WTC11 (cell line): ENCODE results near the gene GMIP. TPM values are rescaled to one million over a fixed set of nuclear protein-coding genes. Genes with fewer than 3 reads are reported as not detected.

Source experiments
- ATAC-seq: fragments of 200-7000 bp; cut with Tn5 transposase; 2 replicates; pipeline ENCODE4 v1.10.0; 2021; ENCODE audit warnings: mild to moderate bottlenecking, moderate library complexity
- CTCF ChIA-PET: fragments of 300-600 bp; sonication (Branson Sonifier 250); formaldehyde crosslinking; loops from one replicate; lab custom pipeline; 2021; ENCODE audit warnings: antibody characterized with exemption; lab: Charles Lee
- POLR2A ChIA-PET: fragments of 350-600 bp; sonication (Branson Sonifier 250); formaldehyde crosslinking; loops from one replicate; lab custom pipeline; 2021; ENCODE audit warnings: antibody characterized with exemption; lab: Charles Lee
- DNase-seq: peaks from one replicate; pipeline ENCODE4 v3.0.0; 2021; ENCODE audit warnings: low spot score
- H3K27ac Mint-ChIP-seq: 2 replicates; pipeline ENCODE4 v1.8.0; 2021; ENCODE audit warnings: mixed read lengths
- H3K27me3 Mint-ChIP-seq: 2 replicates; pipeline ENCODE4 v1.8.0; 2021; ENCODE audit warnings: low read depth, mild to moderate bottlenecking, moderate library complexity, mixed read lengths
- H3K36me3 Mint-ChIP-seq: 2 replicates; pipeline ENCODE4 v1.8.0; 2021; ENCODE audit warnings: mixed read lengths
- H3K4me1 Mint-ChIP-seq: 2 replicates; pipeline ENCODE4 v1.8.0; 2022; ENCODE audit warnings: mixed read lengths
- H3K4me3 Mint-ChIP-seq: 2 replicates; pipeline ENCODE4 v1.8.0; 2021; ENCODE audit warnings: mild to moderate bottlenecking, moderate library complexity, mixed read lengths
- H3K9me3 Mint-ChIP-seq: 2 replicates; pipeline ENCODE4 v1.8.0; 2021; ENCODE audit warnings: mixed read lengths
- CBFB ChIP-seq: sonication (generic); formaldehyde crosslinking; IDR thresholded peaks from 2 replicates; pipeline ENCODE4 v1.8.1; 2022; ENCODE audit warnings: mild to moderate bottlenecking, low read depth, missing genetic modification reagents
- CDX4 ChIP-seq: fragments of 250-450 bp; sonication (Bioruptor Pico); IDR thresholded peaks from 2 replicates; pipeline ENCODE4 v1.9.0; 2021; ENCODE audit warnings: moderate library complexity, mild to moderate bottlenecking, inconsistent platforms, borderline replicate concordance
- EMX1 ChIP-seq: fragments of 250-450 bp; sonication (Bioruptor Pico); IDR thresholded peaks from 2 replicates; pipeline ENCODE4 v1.8.0; 2021; ENCODE audit warnings: mild to moderate bottlenecking
- ETV6 ChIP-seq: sonication (generic); formaldehyde crosslinking; IDR thresholded peaks from 2 replicates; pipeline ENCODE4 v1.8.1; 2022; ENCODE audit warnings: mild to moderate bottlenecking, missing genetic modification reagents
- FOXJ3 ChIP-seq: sonication (generic); formaldehyde crosslinking; IDR thresholded peaks from 2 replicates; pipeline ENCODE4 v1.9.0; 2021; ENCODE audit warnings: missing genetic modification reagents, mild to moderate bottlenecking, borderline replicate concordance
- GABPB1 ChIP-seq: sonication (generic); formaldehyde crosslinking; IDR thresholded peaks from 2 replicates; pipeline ENCODE4 v1.8.1; 2023; ENCODE audit warnings: mild to moderate bottlenecking, missing genetic modification reagents
- GTF2I ChIP-seq: fragments of 250-450 bp; sonication (Bioruptor Pico); conservative IDR thresholded peaks from 2 replicates; pipeline ENCODE4 v1.4.0; 2021; ENCODE audit warnings: mild to moderate bottlenecking
- IRF1 ChIP-seq: sonication (generic); formaldehyde crosslinking; IDR thresholded peaks from 2 replicates; pipeline ENCODE4 v1.8.0; 2023; ENCODE audit warnings: missing genetic modification reagents
- IRF2 ChIP-seq: sonication (generic); formaldehyde crosslinking; IDR thresholded peaks from 2 replicates; pipeline ENCODE4 v1.8.0; 2022; ENCODE audit warnings: low read depth, missing genetic modification reagents, borderline replicate concordance
- JAZF1 ChIP-seq: fragments of 250-450 bp; sonication (Bioruptor Pico); IDR thresholded peaks from 2 replicates; pipeline ENCODE4 v1.9.0; 2021; ENCODE audit warnings: moderate library complexity, mild to moderate bottlenecking, inconsistent platforms
- NFATC4 ChIP-seq: fragments of 250-450 bp; sonication (Bioruptor Pico); IDR thresholded peaks from 2 replicates; pipeline ENCODE4 v1.9.0; 2021; ENCODE audit warnings: mild to moderate bottlenecking
- NFE2L1 ChIP-seq: sonication (generic); formaldehyde crosslinking; IDR thresholded peaks from 2 replicates; pipeline ENCODE4 v1.8.1; 2023; ENCODE audit warnings: missing genetic modification reagents
- NR1H2 ChIP-seq: sonication (generic); formaldehyde crosslinking; IDR thresholded peaks from 2 replicates; pipeline ENCODE4 v1.9.0; 2021; ENCODE audit warnings: mild to moderate bottlenecking, moderate library complexity, missing genetic modification reagents
- NR3C1 ChIP-seq: sonication (generic); formaldehyde crosslinking; conservative IDR thresholded peaks from 2 replicates; pipeline ENCODE4 v1.8.1; 2023; ENCODE audit warnings: low read depth, mild to moderate bottlenecking, missing genetic modification reagents
- RORB ChIP-seq: fragments of 250-450 bp; sonication (Bioruptor Pico); IDR thresholded peaks from 2 replicates; pipeline ENCODE4 v1.9.0; 2021; ENCODE audit warnings: mild to moderate bottlenecking
- SP1 ChIP-seq: sonication (generic); formaldehyde crosslinking; conservative IDR thresholded peaks from 2 replicates; pipeline ENCODE4 v1.8.1; 2022; ENCODE audit warnings: missing genetic modification reagents
- STAT6 ChIP-seq: sonication (generic); formaldehyde crosslinking; conservative IDR thresholded peaks from 2 replicates; pipeline ENCODE4 v1.8.1; 2023; ENCODE audit warnings: mild to moderate bottlenecking, low read depth, missing genetic modification reagents, moderate library complexity
- TEAD1 ChIP-seq: sonication (generic); formaldehyde crosslinking; IDR thresholded peaks from 2 replicates; pipeline ENCODE4 v1.8.0; 2022; ENCODE audit warnings: mild to moderate bottlenecking, missing genetic modification reagents
- ZNF263 ChIP-seq: sonication (generic); formaldehyde crosslinking; IDR thresholded peaks from 2 replicates; pipeline ENCODE4 v1.8.1; 2022; ENCODE audit warnings: low read depth, mild to moderate bottlenecking, moderate library complexity, missing genetic modification reagents
- ZNF396 ChIP-seq: fragments of 250-450 bp; sonication (Bioruptor Pico); IDR thresholded peaks from 2 replicates; pipeline ENCODE4 v1.8.0; 2021; ENCODE audit warnings: mild to moderate bottlenecking, moderate library complexity, borderline replicate concordance
- ZNF425 ChIP-seq: fragments of 250-450 bp; sonication (Bioruptor Pico); conservative IDR thresholded peaks from 2 replicates; pipeline ENCODE4 v1.9.0; 2021; ENCODE audit warnings: mild to moderate bottlenecking
- total RNA-seq: library from RNA; stranded (reverse); gene quantifications from 3 replicates; pipeline ENCODE4 v1.2.3, GENCODE V29; 2021

Gene GMIP
- total RNA-seq, 1 experiment from 2014 or later: 23.0 TPM

- DNase-seq (no peak), ATAC-seq (no peak)
- POLR2A ChIA-PET: no interaction called here
- H3K27me3 Mint-ChIP-seq: no peaks in the 10 kb centered on the region; the same call in 1 of the 2 replicates
- H3K9me3 Mint-ChIP-seq: no peaks in the 10 kb centered on the region
- CTCF ChIA-PET: interaction anchor here (0.9 to 3.0 kb wide), 3 partner anchors 25 to 63 kb away, joined by 3 to 11 read pairs (median 3); partner anchors contain the start of gene GMIP
- peaks cover 5% of the 10 kb centered on the region for H3K4me1 Mint-ChIP-seq
- no peak overlapping the region for H3K27ac Mint-ChIP-seq
- no peak overlapping the region for H3K4me3 Mint-ChIP-seq
- no peaks in the 10 kb centered on the region for H3K36me3 Mint-ChIP-seq
- TF ChIP-seq GABPB1: no peak
- TF ChIP-seq NR1H2: no peak
- TF ChIP-seq RORB (CRISPR knock-in tag): no peak
- TF ChIP-seq EMX1 (CRISPR knock-in tag): no peak
- TF ChIP-seq JAZF1 (CRISPR knock-in tag): no peak
- TF ChIP-seq ZNF396: no peak
- no peak for TF ChIP-seq GTF2I (CRISPR knock-in tag)
- TF ChIP-seq ETV6 (CRISPR knock-in tag): no peak
- no peak for TF ChIP-seq CBFB (CRISPR knock-in tag)
- no peak for TF ChIP-seq NFE2L1
These were observed 63.0 kb downstream of the GMIP start for GRCh38 chr19:19580418-19580817.

GRCh38 chr19:19579533-19580361 lies 63.7 kb downstream of the GMIP start:
- no peaks in the 10 kb centered on the region for H3K36me3 Mint-ChIP-seq
- no peak overlapping the region for H3K27ac Mint-ChIP-seq
- CTCF ChIA-PET: interaction anchor here (0.9 to 3.0 kb wide), 4 partner anchors 26 to 64 kb away, joined by 3 to 11 read pairs (median 4); partner anchors contain the start of gene GMIP
- ATAC-seq (no peak), DNase-seq (no peak)
- POLR2A ChIA-PET: interaction anchor here (0.6 kb wide), 1 partner anchor 94 kb away, joined by 6 read pairs; no protein-coding TSS in a partner anchor
- H3K4me1 Mint-ChIP-seq: peaks cover 7% of the 10 kb centered on the region
- H3K4me3 Mint-ChIP-seq: no peak overlapping the region
- TF ChIP-seq STAT6 (CRISPR knock-in tag): no peak
- TF ChIP-seq IRF2 (CRISPR knock-in tag): no peak
- TF ChIP-seq CDX4 (CRISPR knock-in tag): no peak
- no peak for TF ChIP-seq NR3C1 (CRISPR knock-in tag)
- no peak for TF ChIP-seq ETV6 (CRISPR knock-in tag)
- TF ChIP-seq IRF1: no peak
- no peak for TF ChIP-seq ZNF425 (CRISPR knock-in tag)
- TF ChIP-seq SP1: no peak
- TF ChIP-seq JAZF1 (CRISPR knock-in tag): no peak
- TF ChIP-seq NFATC4 (CRISPR knock-in tag): no peak
- TF ChIP-seq TEAD1 (CRISPR knock-in tag): no peak
- no peak for TF ChIP-seq FOXJ3 (CRISPR knock-in tag)
- TF ChIP-seq ZNF263 (CRISPR knock-in tag): no peak
- H3K9me3 Mint-ChIP-seq: no peaks in the 10 kb centered on the region
- H3K27me3 Mint-ChIP-seq: no peaks in the 10 kb centered on the region; the same call in 1 of the 2 replicates

Other genes with a start within 250 kb of the GMIP start
- gene GATAD2A, start 238.0 kb downstream of the GMIP start, total RNA-seq: 186 to 209 TPM (median 189 TPM) in 3 replicates
- 4.7 to 7.8 TPM (median 7.7 TPM) in 3 replicates for gene TSSK6, start 128.1 kb downstream of the GMIP start, total RNA-seq
- 519 to 568 TPM (median 552 TPM) in 3 replicates for gene NDUFA13, start 127.4 kb downstream of the GMIP start, total RNA-seq
- gene YJEFN3, start 114.7 kb downstream of the GMIP start, total RNA-seq: 10.2 to 11.9 TPM (median 11.1 TPM) in 3 replicates
- gene CILP2, start 105.4 kb downstream of the GMIP start, total RNA-seq: 7.9 to 10.6 TPM (median 10.1 TPM) in 3 replicates
- 3.2 to 4.5 TPM (median 3.5 TPM) in 3 replicates for gene PBX4, start 25.0 kb downstream of the GMIP start, total RNA-seq
- gene LPAR2, start 15.4 kb downstream of the GMIP start, total RNA-seq: 42.9 to 45.1 TPM (median 44.5 TPM) in 3 replicates
- gene ATP13A1, start 20.0 kb upstream of the GMIP start, total RNA-seq: 63.4 to 82.6 TPM (median 64.3 TPM) in 3 replicates
- gene ZNF101, start 25.2 kb upstream of the GMIP start, total RNA-seq: 51.3 to 54.0 TPM (median 51.4 TPM) in 3 replicates
- 5.7 to 6.6 TPM (median 6.6 TPM) in 3 replicates for gene ZNF14, start 89.5 kb upstream of the GMIP start, total RNA-seq
- gene ZNF506, start 178.1 kb upstream of the GMIP start, total RNA-seq: 15.7 to 20.8 TPM (median 17.9 TPM) in 3 replicates
- 31.9 to 43.6 TPM (median 37.0 TPM) in 3 replicates for gene ZNF253, start 222.2 kb upstream of the GMIP start, total RNA-seq